Skin epidermis (tissue), 12 donors: ENCODE results near the gene ADCY4.
"Not testable (repeated sequence)": the region's sequence is repeated elsewhere in the genome, so short reads cannot be mapped to it uniquely, and the experiment has no call there.

ENCODE experiments used
- H3K27ac ChIP-seq, 21 experiments: fragments of 200-600 bp; sonication (generic) in 11 of 21; one replicate each; pipeline ENCODE4 v1.5.0; 2020; ENCODE audit warnings: mild to moderate bottlenecking in 3 of 21, inconsistent platforms in 2 of 21, moderate library complexity in 2 of 21
- H3K4me3 ChIP-seq, 7 experiments: fragments of 200-600 bp; sonication (generic) in 2 of 7; one replicate each; pipeline ENCODE4 v1.5.0; 2020; ENCODE audit warnings: inconsistent platforms in 2 of 7, mild to moderate bottlenecking in 2 of 7, moderate library complexity in 1 of 7

The ADCY4 gene

GRCh38 chr14:24343795-24344660, 9.2 kb upstream of the ADCY4 start:
- H3K4me3 ChIP-seq, result no peak overlapping the region
- no peak overlapping the region for H3K27ac ChIP-seq

GRCh38 chr14:24342889-24343288, 8.0 kb upstream of the ADCY4 start:
- Histone ChIP-seq H3K27ac (no peak overlapping the region), H3K4me3 (no peak overlapping the region)

- Histone ChIP-seq H3K27ac (no peak overlapping the region), H3K4me3 (no peak overlapping the region)
Observed at GRCh38 chr14:24340606-24341005, 5.7 kb upstream of the ADCY4 start.

GRCh38 chr14:24339284-24340151, 4.6 kb upstream of the ADCY4 start, which contains the start of gene RIPK3:
Gene RIPK3 (minus strand): TSS chr14:24339991. CDS start chr14:24339826, 165 bp downstream.
- Histone ChIP-seq H3K4me3 (peak within 1 kb of the TSS; percentile 39 to 70 (median 53)), H3K27ac (peak within 1 kb of the TSS in 20 of 21 experiments; percentile 26 to 90 (median 80))

GRCh38 chr14:24338843-24339242, 4.0 kb upstream of the ADCY4 start:
- Histone ChIP-seq H3K27ac (peak overlapping the region in 12 of 21 experiments; percentile 48 to 90 (median 81)), H3K4me3 (peak overlapping the region; percentile 39 to 70 (median 53))

- Histone ChIP-seq H3K27ac (no peak overlapping the region), H3K4me3 (no peak overlapping the region)
Observed at GRCh38 chr14:24337824-24338175, 2.9 kb upstream of the ADCY4 start.

- no peak overlapping the region for H3K4me3 ChIP-seq
- H3K27ac ChIP-seq, result no peak overlapping the region
Observed at GRCh38 chr14:24337144-24337823, 2.4 kb upstream of the ADCY4 start.

- H3K27ac ChIP-seq, result peak overlapping the region in 17 of 21 experiments; percentile 30 to 87 (median 71)
- peak overlapping the region in 4 of 7 experiments; percentile 33 to 43 (median 38) for H3K4me3 ChIP-seq
Observed at GRCh38 chr14:24335461-24336171, 745 bp upstream of the ADCY4 start.

GRCh38 chr14:24332268-24332993, 2.4 kb downstream of the ADCY4 start:
- H3K27ac ChIP-seq, result peak overlapping the region in 1 of 21 experiments; percentile 29
- peak overlapping the region in 5 of 7 experiments; percentile 1 to 32 (median 9) for H3K4me3 ChIP-seq

- Histone ChIP-seq H3K4me3 (no peak overlapping the region), H3K27ac (no peak overlapping the region)
Observed at GRCh38 chr14:24331731-24332267, 3.1 kb downstream of the ADCY4 start.

- no peak overlapping the region for H3K27ac ChIP-seq
Observed at GRCh38 chr14:24330973-24331674, 3.7 kb downstream of the ADCY4 start.

GRCh38 chr14:24329736-24330135, 5.1 kb downstream of the ADCY4 start:
- peak overlapping the region in 1 of 21 experiments; percentile 32 for H3K27ac ChIP-seq
- H3K4me3 ChIP-seq, result no peak overlapping the region

More at GRCh38 chr14:24330973-24331674, 3.7 kb downstream of the ADCY4 start:
- H3K4me3 ChIP-seq, result no peak overlapping the region

- Histone ChIP-seq H3K4me3 (no peak overlapping the region), H3K27ac (peak overlapping the region in 4 of 21 experiments; percentile 9 to 52 (median 28))
Observed at GRCh38 chr14:24329073-24329663, 5.7 kb downstream of the ADCY4 start.

GRCh38 chr14:24327914-24328313, 7.0 kb downstream of the ADCY4 start:
- not testable (repeated sequence) for H3K27ac ChIP-seq, H3K4me3 ChIP-seq

GRCh38 chr14:24327303-24327702, 7.6 kb downstream of the ADCY4 start:
- no peak overlapping the region for H3K4me3 ChIP-seq
- peak overlapping the region in 2 of 21 experiments; percentile 2 to 17 for H3K27ac ChIP-seq

- Histone ChIP-seq H3K4me3 (no peak overlapping the region), H3K27ac (no peak overlapping the region)
Observed at GRCh38 chr14:24325963-24326362, 8.9 kb downstream of the ADCY4 start.

- H3K4me3 ChIP-seq, result no peak overlapping the region
- H3K27ac ChIP-seq, result no peak overlapping the region
Observed at GRCh38 chr14:24325041-24325530, 9.8 kb downstream of the ADCY4 start.
